MCF 10A (cell line): Measurements from ENCODE around the gene DYRK2. TPM values are rescaled to one million over a fixed set of nuclear protein-coding genes. Genes with fewer than 3 reads are reported as not detected.

Experiments
- BruUV-seq: library from RNA; stranded (reverse); fragments of 400-500 nt; replicated peaks from 2 replicates; lab custom pipeline; 2021; lab: Mats Ljungman, UMichigan
- CTCF ChIA-PET: fragments of 300-600 bp; sonication (Branson Sonifier 250); formaldehyde crosslinking; extraction: SDS; loops from one replicate; lab custom pipeline; 2021; ENCODE audit warnings: antibody characterized with exemption, inconsistent platforms; lab: Yijun Ruan, JAX
- POLR2A ChIA-PET: fragments of 300-600, 350-650 bp; sonication (Branson Sonifier 250); formaldehyde crosslinking; extraction: SDS; loops from one replicate; lab custom pipeline; 2020; ENCODE audit warnings: antibody characterized with exemption, inconsistent platforms; lab: Yijun Ruan, JAX
- DNase-seq: peaks from one replicate; pipeline ENCODE4 v3.0.0-alpha.2; 2018; ENCODE audit not compliant: unreplicated experiment
- H3K27ac Mint-ChIP-seq: one replicate; pipeline ENCODE4 v1.8.0; 2022; ENCODE audit warnings: mild to moderate bottlenecking, low read depth, mixed read lengths; ENCODE audit not compliant: unreplicated experiment
- H3K27me3 Mint-ChIP-seq: one replicate; pipeline ENCODE4 v1.8.0; 2022; ENCODE audit warnings: mixed read lengths; ENCODE audit not compliant: insufficient read depth, unreplicated experiment
- H3K36me3 Mint-ChIP-seq: one replicate; pipeline ENCODE4 v1.8.0; 2022; ENCODE audit warnings: mild to moderate bottlenecking, moderate library complexity, mixed read lengths; ENCODE audit not compliant: insufficient read depth, unreplicated experiment
- H3K4me1 Mint-ChIP-seq: one replicate; pipeline ENCODE4 v1.8.0; 2022; ENCODE audit warnings: mixed read lengths; ENCODE audit not compliant: insufficient read depth, unreplicated experiment
- H3K4me3 Mint-ChIP-seq: one replicate; pipeline ENCODE4 v1.8.0; 2022; ENCODE audit warnings: mild to moderate bottlenecking, moderate library complexity, mixed read lengths; ENCODE audit not compliant: unreplicated experiment
- H3K9me3 Mint-ChIP-seq: one replicate; pipeline ENCODE4 v1.8.0; 2022; ENCODE audit warnings: mixed read lengths; ENCODE audit not compliant: unreplicated experiment
- CTCF ChIP-seq: fragments of 200-600 bp; IDR thresholded peaks from one replicate; pipeline ENCODE4 v1.8.0; 2022; ENCODE audit warnings: antibody characterized with exemption, mild to moderate bottlenecking; ENCODE audit not compliant: unreplicated experiment
- intact Hi-C: fragments of 100-400 bp; cut with micrococcal nuclease; formaldehyde crosslinking; loops from 2 replicates; pipeline ENCODE4 v1.14.1; 2022
- total RNA-seq: library from RNA; stranded (reverse); gene quantifications from 2 replicates; pipeline ENCODE4 v1.2.3, GENCODE V29; 2022

The DYRK2 gene
- total RNA-seq, 1 experiment from 2014 or later, result 24.6 TPM

- peak overlapping the region; percentile 91 for H3K4me3 Mint-ChIP-seq
- no TSS peak for BruUV-seq
Measured at GRCh38 chr12:67649570-67650387, 1.2 kb downstream of the DYRK2 start.

GRCh38 chr12:67650388-67651131, 2.0 kb downstream of the DYRK2 start:
- intact Hi-C loops, result loop anchor here (1.0 to 5.0 kb wide), 5 partner anchors 118 to 293 kb away; no protein-coding TSS in a partner anchor
- H3K4me1 Mint-ChIP-seq, result peaks cover 41% of the 10 kb centered on the region
- TF ChIP-seq CTCF, result no peak

More at GRCh38 chr12:67649570-67650387, 1.2 kb downstream of the DYRK2 start:
- ChIA-PET CTCF (interaction anchor here (0.6 to 1.3 kb wide), 6 partner anchors 9 to 260 kb away, joined by 3 to 4 read pairs (median 4); no protein-coding TSS in a partner anchor), POLR2A (interaction anchor here (0.6 to 2.3 kb wide), 13 partner anchors 8 to 381 kb away, joined by 3 to 9 read pairs (median 4); partner anchors contain the start of gene CAND1)
- Mint-ChIP-seq H3K4me1 (peaks cover 48% of the 10 kb centered on the region), H3K27ac (peak overlapping the region; percentile 76), H3K9me3 (peaks cover 11% of the 10 kb centered on the region), H3K27me3 (no peaks in the 10 kb centered on the region), H3K36me3 (peaks cover 18% of the 10 kb centered on the region)
- peak; percentile 16 for DNase-seq
- TF ChIP-seq CTCF, result no peak
- intact Hi-C loops, result loop anchor here (1.0 to 5.0 kb wide), 5 partner anchors 117 to 278 kb away; no protein-coding TSS in a partner anchor

GRCh38 chr12:67651132-67651695, 2.7 kb downstream of the DYRK2 start:
- H3K27ac Mint-ChIP-seq, result peak overlapping the region; percentile 76
- peak; percentile 15 for TF ChIP-seq CTCF
- ChIA-PET CTCF (interaction anchor here (0.6 to 1.4 kb wide), 3 partner anchors 292 to 1544 kb away, joined by 3 to 4 read pairs (median 4); no protein-coding TSS in a partner anchor), POLR2A (interaction anchor here (0.7 to 2.3 kb wide), 3 partner anchors 26 to 288 kb away, joined by 4 to 8 read pairs (median 7); no protein-coding TSS in a partner anchor)
- H3K27me3 Mint-ChIP-seq, result no peaks in the 10 kb centered on the region
- H3K9me3 Mint-ChIP-seq, result peaks cover 8% of the 10 kb centered on the region
- H3K4me1 Mint-ChIP-seq, result peaks cover 36% of the 10 kb centered on the region
- peaks cover 17% of the 10 kb centered on the region for H3K36me3 Mint-ChIP-seq
- H3K4me3 Mint-ChIP-seq, result peak overlapping the region; percentile 91
- intact Hi-C loops, result loop anchor here (1.0 to 5.0 kb wide), 4 partner anchors 119 to 292 kb away; no protein-coding TSS in a partner anchor
- DNase-seq, result peak; percentile 17
- no TSS peak for BruUV-seq

More at GRCh38 chr12:67650388-67651131, 2.0 kb downstream of the DYRK2 start:
- peak; percentile 7 for DNase-seq
- Mint-ChIP-seq H3K4me3 (peak overlapping the region; percentile 91), H3K27me3 (no peaks in the 10 kb centered on the region), H3K9me3 (peaks cover 8% of the 10 kb centered on the region), H3K27ac (peak overlapping the region; percentile 76), H3K36me3 (peaks cover 13% of the 10 kb centered on the region)
- ChIA-PET CTCF (interaction anchor here (0.6 to 1.4 kb wide), 7 partner anchors 10 to 296 kb away, joined by 3 to 4 read pairs (median 4); no protein-coding TSS in a partner anchor), POLR2A (interaction anchor here (0.7 to 2.3 kb wide), 7 partner anchors 18 to 380 kb away, joined by 3 to 8 read pairs (median 4); no protein-coding TSS in a partner anchor)
- no TSS peak for BruUV-seq
